H1 (cell line): ENCODE measurements around the gene HDAC7. TPM values are rescaled to one million over a fixed set of nuclear protein-coding genes. Genes with fewer than 3 reads are reported as not detected.

ENCODE experiments used
- CTCF ChIA-PET: fragments of 300-600 bp; sonication (Branson Sonifier 250); formaldehyde crosslinking; loops from one replicate; lab custom pipeline; 2021; ENCODE audit not compliant: partially characterized antibody; lab: Charles Lee
- POLR2A ChIA-PET: fragments of 300-600 bp; sonication (Branson Sonifier 250); formaldehyde crosslinking; loops from one replicate; lab custom pipeline; 2021; ENCODE audit warnings: inconsistent platforms; ENCODE audit not compliant: partially characterized antibody; lab: Charles Lee
- DNase-seq, 2 experiments: peaks; one replicate each; pipeline versions ENCODE4 v3.0.0 to v3.0.0-alpha.2; 2010 to 2022; ENCODE audit warnings: low spot score in 2 of 2, low read depth in 1 of 2, mixed read lengths in 1 of 2
- FAIRE-seq: peaks from 2 replicates; lab custom pipeline; 2011; peaks lifted over from hg19 to GRCh38; lab: Jason Lieb, UNC
- H2AFZ ChIP-seq: 2 replicates; pipeline ENCODE4 v1.8.1; 2012; ENCODE audit warnings: low read length, inconsistent platforms
- H2AK5ac ChIP-seq: 2 replicates; pipeline ENCODE4 v1.6.1; 2013; ENCODE audit warnings: low read depth, low read length
- H2BK120ac ChIP-seq: replicated peaks from 2 replicates; pipeline ENCODE3; 2013; ENCODE audit warnings: low read depth, low read length, inconsistent platforms
- H2BK12ac ChIP-seq: 2 replicates; pipeline ENCODE4 v1.6.1; 2013; ENCODE audit warnings: low read depth, low read length
- H2BK15ac ChIP-seq: 2 replicates; pipeline ENCODE4 v1.6.1; 2013; ENCODE audit warnings: low read length
- H2BK20ac ChIP-seq: 2 replicates; pipeline ENCODE4 v1.6.1; 2013; ENCODE audit warnings: low read length
- H2BK5ac ChIP-seq: 2 replicates; pipeline ENCODE4 v1.6.1; 2013; ENCODE audit warnings: low read depth, low read length
- H3K14ac ChIP-seq: 2 replicates; pipeline ENCODE4 v1.6.1; 2013; ENCODE audit warnings: inconsistent platforms; ENCODE audit not compliant: insufficient read length
- H3K18ac ChIP-seq: 2 replicates; pipeline ENCODE4 v1.6.1; 2013; ENCODE audit warnings: low read length; ENCODE audit errors: extremely low read depth
- H3K23ac ChIP-seq: 2 replicates; pipeline ENCODE4 v1.6.1; 2013; ENCODE audit warnings: inconsistent platforms; ENCODE audit not compliant: insufficient read length
- H3K23me2 ChIP-seq: 2 replicates; pipeline ENCODE4 v1.6.1; 2013; ENCODE audit warnings: low read depth, low read length
- H3K27ac ChIP-seq: 2 replicates; pipeline ENCODE4 v1.6.1; 2011; ENCODE audit warnings: low read depth, low read length, inconsistent platforms
- H3K27me3 ChIP-seq, 4 experiments: replicated peaks in 1 of 4; 1 replicate in 1 of 4; 2 replicates in 3 of 4; pipeline versions ENCODE4 v1.6.1 to v1.8.1; 2011 to 2013; ENCODE audit warnings: low read length in 3 of 4, mild to moderate bottlenecking in 3 of 4, inconsistent platforms in 2 of 4, mixed read lengths in 2 of 4, moderate library complexity in 1 of 4; ENCODE audit not compliant: control insufficient read depth in 3 of 4, insufficient read depth in 3 of 4; ENCODE audit errors: extremely low read depth in 1 of 4
- H3K36me3 ChIP-seq, 4 experiments: 2 replicates each; pipeline versions ENCODE4 v1.6.1 to v1.8.1; 2011 to 2013; ENCODE audit warnings: mild to moderate bottlenecking in 4 of 4, low read length in 3 of 4, moderate library complexity in 2 of 4, control low read depth in 1 of 4, inconsistent platforms in 1 of 4; ENCODE audit not compliant: insufficient read depth in 4 of 4, control insufficient read depth in 2 of 4
- H3K4ac ChIP-seq: replicated peaks from 2 replicates; pipeline ENCODE3; 2013; ENCODE audit warnings: low read length, low read depth, mixed read lengths, inconsistent platforms; ENCODE audit not compliant: insufficient read length
- H3K4me1 ChIP-seq, 4 experiments: replicated peaks in 1 of 4; 1 replicate in 1 of 4; 2 replicates in 3 of 4; pipeline versions ENCODE4 v1.6.1 to v1.8.1; 2011 to 2013; ENCODE audit warnings: low read length in 3 of 4, inconsistent platforms in 2 of 4, mixed read lengths in 1 of 4; ENCODE audit not compliant: insufficient read depth in 4 of 4, control insufficient read depth in 3 of 4
- H3K4me2 ChIP-seq, 2 experiments: 2 replicates each; pipeline versions ENCODE4 v1.6.1 to v1.8.1; 2011 to 2013; ENCODE audit warnings: low read depth in 2 of 2, low read length in 2 of 2, control low read depth in 1 of 2, inconsistent platforms in 1 of 2, mild to moderate bottlenecking in 1 of 2; ENCODE audit not compliant: insufficient read depth in 1 of 2
- H3K4me3 ChIP-seq, 4 experiments: fragments of 200-600, 300-600 bp in 1 of 4; sonication (generic), shearing (Covaris generic), sonication (Bioruptor Twin) in 1 of 4; 2 replicates each; pipeline versions ENCODE4 v1.5.1 to v1.8.1; 2011 to 2016; ENCODE audit warnings: low read length in 4 of 4, low read depth in 3 of 4, control low read depth in 2 of 4, inconsistent platforms in 2 of 4, mild to moderate bottlenecking in 2 of 4, mixed read lengths in 1 of 4, moderate library complexity in 1 of 4; ENCODE audit not compliant: insufficient read depth in 2 of 4; ENCODE audit errors: extremely low read depth in 1 of 4
- H3K56ac ChIP-seq: replicated peaks from 2 replicates; pipeline ENCODE3; 2013; ENCODE audit warnings: low read depth, mild to moderate bottlenecking, mixed read lengths, low read length, inconsistent platforms; ENCODE audit not compliant: insufficient read length
- H3K79me1 ChIP-seq: 2 replicates; pipeline ENCODE4 v1.6.1; 2013; ENCODE audit warnings: low read depth, low read length, control low read depth
- H3K79me2 ChIP-seq, 2 experiments: 2 replicates each; pipeline versions ENCODE4 v1.6.1 to v1.8.1; 2012 to 2013; ENCODE audit warnings: low read length in 2 of 2, mild to moderate bottlenecking in 2 of 2, inconsistent platforms in 1 of 2; ENCODE audit not compliant: insufficient read depth in 2 of 2, control insufficient read depth in 1 of 2
- H3K9ac ChIP-seq, 4 experiments: replicated peaks in 1 of 4; 1 replicate in 1 of 4; 2 replicates in 3 of 4; pipeline versions ENCODE4 v1.6.1 to v1.8.1; 2011 to 2013; ENCODE audit warnings: low read depth in 3 of 4, low read length in 3 of 4, control low read depth in 2 of 4, mild to moderate bottlenecking in 2 of 4, moderate library complexity in 2 of 4, inconsistent platforms in 1 of 4; ENCODE audit errors: extremely low read depth in 1 of 4
- H3K9me3 ChIP-seq, 2 experiments: 2 replicates each; pipeline versions ENCODE4 v1.6.1 to v1.8.1; 2012 to 2013; ENCODE audit warnings: mild to moderate bottlenecking in 2 of 2, moderate library complexity in 2 of 2, control low read depth in 1 of 2, inconsistent platforms in 1 of 2, low read depth in 1 of 2, low read length in 1 of 2, mixed read lengths in 1 of 2; ENCODE audit not compliant: insufficient read depth in 2 of 2
- H4K20me1 ChIP-seq, 2 experiments: replicated peaks in 1 of 2; 2 replicates each; pipeline versions ENCODE3 to v1.8.1; 2011 to 2013; ENCODE audit warnings: inconsistent platforms in 2 of 2, low read length in 2 of 2, mild to moderate bottlenecking in 1 of 2; ENCODE audit not compliant: insufficient read depth in 2 of 2, control insufficient read depth in 1 of 2
- H4K5ac ChIP-seq: 2 replicates; pipeline ENCODE4 v1.6.1; 2013; ENCODE audit warnings: low read length, low read depth, mixed read lengths, inconsistent platforms; ENCODE audit not compliant: insufficient read length
- H4K8ac ChIP-seq: 2 replicates; pipeline ENCODE4 v1.8.0; 2013; ENCODE audit warnings: mild to moderate bottlenecking, moderate library complexity, low read length, inconsistent platforms; ENCODE audit not compliant: insufficient read depth; ENCODE audit errors: extremely low read depth
- H4K91ac ChIP-seq: replicated peaks from 2 replicates; pipeline ENCODE3; 2013; ENCODE audit warnings: low read length, mixed read lengths, inconsistent platforms; ENCODE audit not compliant: insufficient read length
- ATF3 ChIP-seq: IDR thresholded peaks from 2 replicates; pipeline ENCODE4 v1.6.1; 2011; ENCODE audit warnings: low read depth, mild to moderate bottlenecking, low read length; ENCODE audit not compliant: insufficient read depth
- BRCA1 ChIP-seq: IDR thresholded peaks from 2 replicates; pipeline ENCODE4 v1.6.1; 2012; ENCODE audit warnings: low read depth, low read length, improper control_type of control experiment
- CEBPB ChIP-seq: IDR thresholded peaks from 2 replicates; pipeline ENCODE4 v1.6.1; 2012; ENCODE audit warnings: low read depth, low read length
- CHD1 ChIP-seq: IDR thresholded peaks from 2 replicates; pipeline ENCODE4 v1.6.1; 2012; ENCODE audit warnings: low read depth, low read length, improper control_type of control experiment
- EP300 ChIP-seq, 2 experiments: IDR thresholded peaks; 1 replicate in 1 of 2; 2 replicates in 1 of 2; pipeline ENCODE4 v1.6.1; 2011 to 2012; ENCODE audit warnings: low read depth in 2 of 2, low read length in 2 of 2, mild to moderate bottlenecking in 2 of 2, borderline replicate concordance in 1 of 2, inconsistent platforms in 1 of 2, moderate library complexity in 1 of 2
- FOSL1 ChIP-seq: IDR thresholded peaks from 2 replicates; pipeline ENCODE4 v1.6.1; 2011; ENCODE audit warnings: mild to moderate bottlenecking, low read depth, low read length, moderate library complexity; ENCODE audit not compliant: insufficient read depth
- HDAC2 ChIP-seq, 2 experiments: fragments of 300-600 bp in 1 of 2; sonication (generic) in 1 of 2; IDR thresholded peaks; 2 replicates each; pipeline ENCODE4 v1.6.1; 2011 to 2012; ENCODE audit warnings: low read depth in 2 of 2, low read length in 2 of 2, mild to moderate bottlenecking in 2 of 2, moderate library complexity in 2 of 2, borderline replicate concordance in 1 of 2, inconsistent platforms in 1 of 2
- KDM1A ChIP-seq: fragments of 200-600, 300-600 bp; sonication (generic); IDR thresholded peaks from 2 replicates; pipeline ENCODE4 v1.7.1; 2016; ENCODE audit warnings: mild to moderate bottlenecking, low read length, borderline replicate concordance
- KDM5A ChIP-seq: fragments of 200-600 bp; IDR thresholded peaks from 2 replicates; pipeline ENCODE4 v1.7.1; 2012; ENCODE audit warnings: mild to moderate bottlenecking, low read length, inconsistent platforms, mixed read lengths
- NRF1 ChIP-seq: IDR thresholded peaks from 2 replicates; pipeline ENCODE4 v1.6.1; 2011; ENCODE audit warnings: mild to moderate bottlenecking, low read depth, low read length, improper control_type of control experiment
- POLR2A ChIP-seq, 2 experiments: IDR thresholded peaks; 1 replicate in 1 of 2; 2 replicates in 1 of 2; pipeline ENCODE4 v1.6.1; 2011; ENCODE audit warnings: low read depth in 2 of 2, low read length in 2 of 2, mild to moderate bottlenecking in 2 of 2; ENCODE audit errors: control extremely low read depth in 1 of 2
- SAP30 ChIP-seq: fragments of 300-600 bp; sonication (generic); IDR thresholded peaks from 2 replicates; pipeline ENCODE4 v1.7.1; 2012; ENCODE audit warnings: low read length, moderate library complexity, mild to moderate bottlenecking, inconsistent platforms; ENCODE audit not compliant: insufficient read depth, insufficient replicate concordance
- TCF12 ChIP-seq: IDR thresholded peaks from 2 replicates; pipeline ENCODE4 v1.6.1; 2011; ENCODE audit warnings: low read depth, mild to moderate bottlenecking, low read length
- WGBS, 2 experiments: shearing (Covaris generic) in 1 of 2; methylation state at CpG; one replicate each; pipeline versions ENCODE4 v1.1.6 to v1.1.7; 2013 to 2015; ENCODE audit warnings: low lambda C conversion rate in 2 of 2, mixed read lengths in 2 of 2, inconsistent platforms in 1 of 2, low coverage in 1 of 2, missing lambda C conversion rate in 1 of 2; ENCODE audit not compliant: insufficient replicate concordance in 2 of 2, insufficient coverage in 1 of 2, insufficient read length in 1 of 2; ENCODE audit errors: extremely low coverage in 1 of 2, missing lambda C conversion rate in 1 of 2; 5-methylcytosine and 5-hydroxymethylcytosine counted together
- polyA plus RNA-seq, 7 experiments: library from polyadenylated mRNA; depleted of rRNA in 3 of 7; stranded (reverse) in 5 of 7; unstranded in 2 of 7; fragments of >200 nt in 5 of 7; fragments of 200-250 nt in 2 of 7; gene quantifications; 1 replicate in 5 of 7; 2 replicates in 1 of 7; 4 replicates in 1 of 7; pipeline versions ENCODE4 v1.2.1 to v1.2.3, GENCODE V29; 2011 to 2013; ENCODE audit warnings: missing spikeins in 2 of 7, mixed read lengths in 2 of 7
- total RNA-seq: library from RNA; stranded (reverse); fragmentation: NEBNext Ultra II Directional; extraction: Animal tissue kit (Norgen Biotek cat#: 25700); gene quantifications from 2 replicates; pipeline ENCODE4 v1.2.1, GENCODE V29; 2021

The HDAC7 gene
- total and polyA plus RNA-seq, 2 of the 8 experiments (the other 6 are each of a cell fraction or from before 2014, with no cell fraction given) = 25.5 to 84.9 TPM

GRCh38 chr12:47750229-47750798 is 69.4 kb downstream of the HDAC7 start:
- H3K4me1 ChIP-seq = peaks cover 6 to 14% (median 7%) of the 10 kb centered on the region in 4 experiments
- no peak overlapping the region for H2AFZ ChIP-seq
- H3K4me2 ChIP-seq = no peak overlapping the region
- H3K9me3 ChIP-seq = no peaks in the 10 kb centered on the region
- H2BK120ac ChIP-seq = no peak overlapping the region
- no peak overlapping the region for H3K23ac ChIP-seq
- no peak overlapping the region for H4K91ac ChIP-seq
- no peaks in the 10 kb centered on the region for H3K27me3 ChIP-seq
- H2BK15ac ChIP-seq = no peak overlapping the region
- H3K14ac ChIP-seq = no peak overlapping the region
- ChIA-PET CTCF (interaction anchor here (0.6 to 64.6 kb wide), 4 partner anchors 1 to 174 kb away, joined by 4 to 2442 read pairs (median 892); partner anchors contain the start of genes ENDOU, RAPGEF3 and SLC48A1), POLR2A (interaction anchor here (1.5 kb wide), 1 partner anchor 8 kb away, joined by 6 read pairs; no protein-coding TSS in a partner anchor)
- H3K79me1 ChIP-seq = no peaks in the 10 kb centered on the region
- H4K5ac ChIP-seq = no peak overlapping the region
- 92% methylated on average over 8 of the region's 10 CpGs; no CpG with 5 or more reads in 1 of the 2 experiments for WGBS, 2 experiments
- H3K56ac ChIP-seq = no peak overlapping the region
- no peak overlapping the region for H3K18ac ChIP-seq
- H3K4ac ChIP-seq = no peak overlapping the region
- FAIRE-seq = no peak
- H3K79me2 ChIP-seq = no peaks in the 10 kb centered on the region
- no peak overlapping the region for H3K9ac ChIP-seq
- no peak overlapping the region; the same call in 1 of the 2 replicates for H2AK5ac ChIP-seq
- no peak overlapping the region; the same call in 1 of the 2 replicates for H2BK12ac ChIP-seq
- H3K4me3 ChIP-seq = no peak overlapping the region
- no peak for DNase-seq
- no peak overlapping the region for H4K8ac ChIP-seq
- H3K36me3 ChIP-seq = no peaks in the 10 kb centered on the region
- no peak overlapping the region for H2BK5ac ChIP-seq
- H4K20me1 ChIP-seq = no peaks in the 10 kb centered on the region
- no peaks in the 10 kb centered on the region; the same call in 1 of the 2 replicates for H3K23me2 ChIP-seq
- no peak overlapping the region for H3K27ac ChIP-seq
- H2BK20ac ChIP-seq = no peak overlapping the region
- TF ChIP-seq BRCA1 (no peak), EP300 (IDR thresholded peaks at IDR 0.05; ENCODE audit: borderline replicate concordance in 1 of 2, low read depth in 2 of 2, low read length in 2 of 2) (no peak), CEBPB (no peak), NRF1 (no peak), ATF3 (no peak), POLR2A (IDR thresholded peaks at IDR 0.05; ENCODE audit: control extremely low read depth in 1 of 2, low read depth in 2 of 2, low read length in 2 of 2) (no peak), KDM5A (no peak), HDAC2 (IDR thresholded peaks at IDR 0.05; ENCODE audit: borderline replicate concordance in 1 of 2, low read depth in 2 of 2, low read length in 2 of 2) (no peak), SAP30 (no peak), KDM1A (no peak), TCF12 (no peak), CHD1 (no peak), FOSL1 (no peak)
